D721Med (cell line): ENCODE results near the gene TAF11L13.
"Not testable (repeated sequence)": the region's sequence is repeated elsewhere in the genome, so short reads cannot be mapped to it uniquely, and the experiment has no call there.

ENCODE experiments used
- DNase-seq: peaks from one replicate; pipeline ENCODE4 v3.0.0; 2011; ENCODE audit warnings: low spot score; ENCODE audit not compliant: insufficient read length
- FAIRE-seq: peaks from 2 replicates; lab custom pipeline; 2011; peaks lifted over from hg19 to GRCh38; lab: Jason Lieb, UNC
- TF ChIP-seq, protein P1 (sequence below): IDR thresholded peaks from 2 replicates; pipeline ENCODE4 v1.5.1; 2012; ENCODE audit warnings: mild to moderate bottlenecking, control low read depth; ENCODE audit not compliant: insufficient read depth; ENCODE audit errors: missing control alignments

The TAF11L13 gene

DNA sequence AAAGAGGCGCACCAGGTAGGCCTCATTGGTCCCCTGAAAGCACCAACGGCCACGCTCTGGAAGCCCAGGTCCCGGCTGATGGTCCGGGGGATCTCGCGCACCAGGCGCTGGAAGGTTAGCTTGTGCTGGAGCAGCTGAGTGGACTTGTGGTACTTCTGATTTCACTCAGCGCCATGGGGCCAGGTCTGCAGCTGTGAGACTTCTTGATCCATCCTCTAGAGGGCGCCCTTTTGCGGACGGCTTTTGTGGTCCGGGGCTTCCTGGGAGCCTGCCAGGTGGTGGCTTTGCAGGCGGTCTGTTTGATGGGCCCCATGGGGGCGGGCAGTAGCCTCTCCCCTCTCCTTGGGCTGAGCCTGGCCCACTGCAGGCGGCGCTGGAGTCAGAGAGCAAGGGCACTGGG is 11.3 kb upstream of the TAF11L13 start:
- TF ChIP-seq, protein P1, sequence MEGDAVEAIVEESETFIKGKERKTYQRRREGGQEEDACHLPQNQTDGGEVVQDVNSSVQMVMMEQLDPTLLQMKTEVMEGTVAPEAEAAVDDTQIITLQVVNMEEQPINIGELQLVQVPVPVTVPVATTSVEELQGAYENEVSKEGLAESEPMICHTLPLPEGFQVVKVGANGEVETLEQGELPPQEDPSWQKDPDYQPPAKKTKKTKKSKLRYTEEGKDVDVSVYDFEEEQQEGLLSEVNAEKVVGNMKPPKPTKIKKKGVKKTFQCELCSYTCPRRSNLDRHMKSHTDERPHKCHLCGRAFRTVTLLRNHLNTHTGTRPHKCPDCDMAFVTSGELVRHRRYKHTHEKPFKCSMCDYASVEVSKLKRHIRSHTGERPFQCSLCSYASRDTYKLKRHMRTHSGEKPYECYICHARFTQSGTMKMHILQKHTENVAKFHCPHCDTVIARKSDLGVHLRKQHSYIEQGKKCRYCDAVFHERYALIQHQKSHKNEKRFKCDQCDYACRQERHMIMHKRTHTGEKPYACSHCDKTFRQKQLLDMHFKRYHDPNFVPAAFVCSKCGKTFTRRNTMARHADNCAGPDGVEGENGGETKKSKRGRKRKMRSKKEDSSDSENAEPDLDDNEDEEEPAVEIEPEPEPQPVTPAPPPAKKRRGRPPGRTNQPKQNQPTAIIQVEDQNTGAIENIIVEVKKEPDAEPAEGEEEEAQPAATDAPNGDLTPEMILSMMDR = no peak
- DNase-seq = no peak
- FAIRE-seq = no peak

DNA sequence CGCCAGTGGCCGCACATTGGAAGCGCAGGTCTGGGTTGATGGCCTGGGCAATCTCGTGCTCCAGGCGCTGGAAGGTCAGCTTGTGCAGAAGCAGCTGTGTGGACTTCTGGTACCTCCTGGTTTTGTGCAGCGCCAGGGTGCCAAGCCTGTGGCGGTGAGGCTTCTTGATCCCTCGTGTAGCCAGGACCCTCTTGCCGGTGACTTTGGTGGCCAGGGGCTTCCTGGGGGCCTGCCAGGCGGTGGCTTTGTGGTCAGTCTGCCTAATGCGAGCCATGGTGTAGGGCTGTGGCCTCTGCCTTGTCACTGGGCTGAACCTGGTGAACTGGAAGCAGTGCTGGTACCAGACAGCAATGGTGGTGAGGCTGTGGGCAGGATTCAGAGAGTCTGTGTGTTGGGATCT is 6.2 kb upstream of the TAF11L13 start:
- no peak for FAIRE-seq
- TF ChIP-seq, protein P1 = no peak

DNA sequence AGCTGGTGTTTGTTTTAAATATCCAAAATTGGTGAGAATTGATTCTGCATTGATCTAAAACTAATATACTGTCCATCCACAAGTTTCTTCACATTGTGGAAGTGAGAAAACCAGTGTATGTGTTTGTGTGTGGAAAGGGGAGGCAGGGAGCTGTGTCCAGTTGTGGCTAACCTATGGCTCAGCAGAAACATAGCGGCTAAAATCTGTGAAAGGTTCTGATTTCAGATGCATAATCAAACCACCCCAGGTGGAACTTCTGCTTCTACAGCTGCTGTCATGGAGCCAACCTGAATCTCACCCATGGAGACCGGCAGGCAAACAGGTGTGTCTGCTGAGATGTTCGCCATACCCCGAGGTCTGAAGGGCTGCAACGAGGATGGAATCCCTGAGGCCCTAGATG is 2.3 kb downstream of the TAF11L13 start, which contains the start of gene TAF11L14:
Gene TAF11L14, plus strand, starts transcription at position 301 of the 400 bp plus-strand sequence.
- TF ChIP-seq, protein P1 = no peak
- DNase-seq = no peak
- FAIRE-seq = no peak

More for the DNA sequence above, 6.2 kb upstream of the TAF11L13 start:
- DNase-seq = no peak

DNA sequence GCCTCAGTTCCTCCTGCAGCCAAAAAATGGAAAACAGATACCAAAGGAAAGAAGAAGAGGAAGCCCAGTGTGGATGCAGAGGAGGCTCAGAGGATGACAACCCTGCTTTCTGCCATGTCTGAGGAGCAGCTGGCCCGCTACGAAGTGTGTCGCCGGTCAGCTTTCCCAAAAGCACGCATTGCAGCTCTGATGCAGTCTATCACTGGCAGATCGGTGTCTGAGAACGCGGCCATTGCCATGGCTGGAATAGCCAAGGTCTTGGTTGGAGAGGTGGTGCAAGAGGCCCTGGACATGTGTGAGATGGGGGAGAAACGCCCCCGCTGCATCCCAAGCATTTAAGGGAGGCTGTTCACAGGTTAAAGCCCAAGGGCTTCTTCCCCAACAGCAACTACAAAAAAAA is 17.3 kb downstream of the TAF11L13 start:
- FAIRE-seq = not testable (repeated sequence)

DNA sequence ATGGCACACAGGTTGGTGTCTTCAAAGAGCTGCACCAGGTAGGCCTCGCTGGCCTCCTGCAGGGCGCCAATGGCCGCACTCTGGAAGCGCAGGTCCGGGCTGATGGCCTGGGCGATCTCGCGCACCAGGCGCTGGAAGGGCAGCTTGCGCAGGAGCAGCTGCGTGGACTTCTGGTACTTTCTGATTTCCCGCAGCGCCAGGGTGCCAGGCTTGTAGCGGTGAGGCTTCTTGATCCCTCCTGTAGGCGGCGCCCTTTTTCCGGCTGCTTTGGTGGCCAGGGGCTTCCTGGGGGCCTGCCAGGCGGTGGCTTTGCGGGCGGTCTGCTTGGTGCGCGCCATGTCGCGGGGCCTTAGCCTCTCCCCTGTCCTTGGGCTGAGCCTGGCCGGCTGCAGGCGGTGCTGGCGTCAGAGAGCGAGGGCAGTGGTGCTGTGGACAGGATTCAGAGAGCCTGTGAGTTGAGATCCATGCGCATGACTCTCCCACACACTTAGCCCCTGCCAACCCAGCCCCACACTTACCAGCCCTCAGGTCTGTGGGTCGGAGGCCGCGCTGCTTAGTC is 23.4 kb downstream of the TAF11L13 start:
- not testable (repeated sequence) for DNase-seq, FAIRE-seq

More for the DNA sequence above, 17.3 kb downstream of the TAF11L13 start:
- DNase-seq = not testable (repeated sequence)

DNA sequence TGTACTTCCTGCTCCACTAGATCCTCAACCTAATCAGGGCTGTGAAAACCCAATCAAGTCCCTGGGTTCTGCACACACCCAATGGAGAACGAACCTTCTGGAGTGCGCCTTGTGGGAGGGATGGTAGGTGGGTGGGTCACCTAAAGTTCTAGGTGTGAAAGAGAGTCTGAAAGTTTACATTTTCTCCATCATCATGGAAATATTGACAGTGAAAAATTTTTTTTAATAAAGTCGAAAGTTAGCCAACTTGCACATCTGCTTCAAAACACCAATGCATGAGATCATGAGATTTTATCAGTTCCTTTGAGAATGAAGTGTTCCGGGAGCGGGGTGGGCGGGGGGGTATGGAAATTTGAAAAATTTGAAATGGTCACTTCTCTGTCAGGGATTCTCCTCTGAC is 24.0 kb downstream of the TAF11L13 start:
- TF ChIP-seq, protein P1 = no peak
- FAIRE-seq = no peak
- no peak for DNase-seq

DNA sequence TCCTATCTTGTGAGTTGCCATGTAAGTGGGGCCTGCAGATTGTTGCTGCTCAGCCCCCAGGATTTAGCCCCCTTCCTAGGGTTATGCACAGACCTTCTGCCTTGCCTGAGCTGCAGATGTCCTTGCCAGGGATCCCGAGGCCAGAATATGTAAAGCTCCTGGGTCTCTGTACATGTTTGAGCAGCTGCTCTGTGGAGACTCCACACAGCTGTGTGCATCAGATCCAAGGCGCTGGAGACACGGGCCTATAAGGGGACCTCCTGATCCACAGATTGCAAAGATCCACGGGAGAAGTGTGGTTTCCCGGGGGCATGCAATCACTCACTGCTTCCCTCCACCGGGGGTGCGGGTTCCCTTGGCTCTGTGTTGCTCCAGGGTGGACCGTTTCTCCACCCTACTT is 31.3 kb downstream of the TAF11L13 start:
- DNase-seq = no peak
- no peak for FAIRE-seq
- TF ChIP-seq, protein P1 = no peak

DNA sequence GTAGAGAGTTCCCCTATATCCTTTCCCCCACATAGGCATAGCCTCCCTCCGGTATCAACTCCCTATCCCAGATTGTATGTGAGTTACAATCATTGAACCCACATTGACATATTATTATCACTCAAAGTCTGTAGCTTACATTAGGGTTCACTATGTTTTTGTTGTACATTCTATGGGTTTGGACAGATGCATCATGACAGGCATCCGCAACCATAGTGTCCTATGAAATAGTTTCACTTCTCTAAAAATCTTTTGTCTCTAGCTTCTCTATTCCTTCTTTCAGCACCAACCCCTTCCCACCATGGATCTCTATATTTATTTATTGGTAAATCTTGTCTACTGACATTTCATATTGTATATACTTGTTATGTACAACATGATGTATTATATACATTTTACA is 33.9 kb downstream of the TAF11L13 start:
- no peak for FAIRE-seq
- TF ChIP-seq, protein P1 = no peak
- no peak for DNase-seq
